ENCODE measurements around the gene CBFA2T2. TPM values are rescaled to one million over a fixed set of nuclear protein-coding genes. Genes with fewer than 3 reads are reported as not detected.

The CBFA2T2 gene
- total and polyA plus RNA-seq, 8 donors, result 2.9 to 29.9 (median 12.0) TPM

GRCh38 chr20:33693289-33693688 lies 203.4 kb downstream of the CBFA2T2 start:
- DNase-seq, result no peak
- Histone ChIP-seq H3K9me3 (no peaks in the 10 kb centered on the region), H3K4me1 (peaks cover 0 to 39% (median 19%) of the 10 kb centered on the region in 4 donors), H3K27ac (peak overlapping the region in 2 of 5 donors; percentile 38 to 70), H3K36me3 (no peaks in the 10 kb centered on the region), H3K4me3 (no peak overlapping the region), H3K27me3 (no peaks in the 10 kb centered on the region)
- intact Hi-C loops (cut with DNase I; ENCODE audit: low total_unique reads), result no loop called here
- no peak for TF ChIP-seq CTCF (IDR thresholded peaks at IDR 0.05)
- TF ChIP-seq EP300 (IDR thresholded peaks at IDR 0.05), result no peak
- no peak for TF ChIP-seq POLR2A (IDR thresholded peaks at IDR 0.05)
- TF ChIP-seq POLR2AphosphoS5 (IDR thresholded peaks at IDR 0.05), result no peak
- WGBS, 5 donors, result 80 to 84% (median 82%) methylated on average over 5 of the region's 5 CpGs

GRCh38 chr20:33693741-33694638 lies 204.1 kb downstream of the CBFA2T2 start:
- intact Hi-C loops (cut with DNase I; ENCODE audit: low total_unique reads), result no loop called here
- H3K36me3 ChIP-seq, result no peaks in the 10 kb centered on the region
- H3K4me1 ChIP-seq, result peaks cover 0 to 34% (median 17%) of the 10 kb centered on the region in 4 donors
- DNase-seq, result peak in 1 of 2 donors; percentile 83
- H3K27ac ChIP-seq, result peak overlapping the region in 4 of 5 donors; percentile 3 to 70 (median 40)
- TF ChIP-seq EP300 (IDR thresholded peaks at IDR 0.05) (no peak), POLR2A (IDR thresholded peaks at IDR 0.05) (no peak), POLR2AphosphoS5 (IDR thresholded peaks at IDR 0.05) (no peak), CTCF (IDR thresholded peaks at IDR 0.05) (no peak)
- H3K9me3 ChIP-seq, result no peaks in the 10 kb centered on the region
- no peak overlapping the region for H3K4me3 ChIP-seq
- no peaks in the 10 kb centered on the region for H3K27me3 ChIP-seq
- WGBS, 5 donors, result 72 to 81% (median 74%) methylated on average over 15 to 17 of the region's 17 CpGs

- H3K27ac ChIP-seq, result peak overlapping the region in 3 of 5 donors; percentile 38 to 70 (median 42)
- WGBS, 5 donors, result 62 to 71% (median 67%) methylated on average over 6 of the region's 6 CpGs
- no peak for TF ChIP-seq POLR2A (IDR thresholded peaks at IDR 0.05)
- no peak for TF ChIP-seq POLR2AphosphoS5 (IDR thresholded peaks at IDR 0.05)
- TF ChIP-seq EP300 (IDR thresholded peaks at IDR 0.05), result no peak
- TF ChIP-seq CTCF (IDR thresholded peaks at IDR 0.05), result no peak
These were observed 204.7 kb downstream of the CBFA2T2 start for GRCh38 chr20:33694639-33695012.

GRCh38 chr20:33696448-33696847 lies 206.6 kb downstream of the CBFA2T2 start:
- Histone ChIP-seq H3K4me3 (no peak overlapping the region), H3K27me3 (no peaks in the 10 kb centered on the region), H3K27ac (peak overlapping the region in 3 of 5 donors; percentile 1 to 27 (median 6)), H3K4me1 (peaks cover 0 to 31% (median 15%) of the 10 kb centered on the region in 4 donors), H3K9me3 (no peaks in the 10 kb centered on the region), H3K36me3 (no peaks in the 10 kb centered on the region)
- WGBS, 5 donors, result 64 to 89% (median 78%) methylated on average over 4 of the region's 4 CpGs
- DNase-seq, result peak in 1 of 2 donors; percentile 42
- intact Hi-C loops (cut with DNase I; ENCODE audit: low total_unique reads), result no loop called here
- no peak for TF ChIP-seq CTCF (IDR thresholded peaks at IDR 0.05)
- no peak for TF ChIP-seq POLR2AphosphoS5 (IDR thresholded peaks at IDR 0.05)
- TF ChIP-seq EP300 (IDR thresholded peaks at IDR 0.05), result no peak
- TF ChIP-seq POLR2A (IDR thresholded peaks at IDR 0.05), result no peak

More at GRCh38 chr20:33694639-33695012, 204.7 kb downstream of the CBFA2T2 start:
- no peak for DNase-seq
- Histone ChIP-seq H3K4me3 (no peak overlapping the region), H3K27me3 (no peaks in the 10 kb centered on the region), H3K9me3 (no peaks in the 10 kb centered on the region), H3K36me3 (no peaks in the 10 kb centered on the region), H3K4me1 (peaks cover 0 to 31% (median 15%) of the 10 kb centered on the region in 4 donors)
- intact Hi-C loops (cut with DNase I; ENCODE audit: low total_unique reads), result no loop called here

All from stomach (tissue), 9 donors.